PC-9 (cell line): ENCODE measurements around the gene NQO2. TPM values are rescaled to one million over a fixed set of nuclear protein-coding genes. Genes with fewer than 3 reads are reported as not detected.
"Not testable (repeated sequence)": the region's sequence is repeated elsewhere in the genome, so short reads cannot be mapped to it uniquely, and the experiment has no call there.

Experiments used
- BruUV-seq: library from RNA; stranded (reverse); fragments of 400-500 nt; replicated peaks from 2 replicates; lab custom pipeline; 2021; lab: Mats Ljungman, UMichigan
- CTCF ChIA-PET: fragments of 300-600 bp; sonication (Branson Sonifier 250); formaldehyde crosslinking; loops from one replicate; lab custom pipeline; 2022; ENCODE audit warnings: antibody characterized with exemption; lab: Charles Lee
- POLR2A ChIA-PET: fragments of 300-600 bp; sonication (Branson Sonifier 250); formaldehyde crosslinking; loops from one replicate; lab custom pipeline; 2022; ENCODE audit warnings: antibody characterized with exemption; ENCODE audit not compliant: unreplicated experiment; lab: Charles Lee
- DNase-seq, 2 experiments: peaks; one replicate each; pipeline versions ENCODE4 v3.0.0 to v3.0.0-alpha.2; 2015 to 2022; ENCODE audit warnings: mixed read lengths in 1 of 2
- H2AFZ ChIP-seq: fragments of 200-600 bp; sonication (generic); 2 replicates; pipeline ENCODE4 v1.8.1; 2017; ENCODE audit warnings: antibody characterized with exemption
- H3F3A ChIP-seq: fragments of 200-600 bp; sonication (generic); 2 replicates; pipeline ENCODE4 v1.8.1; 2017; ENCODE audit warnings: antibody characterized with exemption, mild to moderate bottlenecking, low read depth; ENCODE audit not compliant: insufficient read depth
- H3K27ac ChIP-seq: fragments of 200-600 bp; sonication (generic); 2 replicates; pipeline ENCODE4 v1.6.1; 2016; ENCODE audit warnings: mixed run types
- H3K27me3 ChIP-seq: fragments of 200-600 bp; sonication (generic); 2 replicates; pipeline ENCODE4 v1.6.1; 2016; ENCODE audit warnings: low read depth, mixed run types; ENCODE audit not compliant: insufficient read depth
- H3K36me3 ChIP-seq: fragments of 200-600 bp; sonication (generic); 2 replicates; pipeline ENCODE4 v1.6.1; 2016; ENCODE audit warnings: low read depth, mixed run types
- H3K4me1 ChIP-seq: fragments of 200-600 bp; sonication (generic); replicated peaks from 2 replicates; pipeline ENCODE4 v1.6.1; 2016; ENCODE audit warnings: mixed run types; ENCODE audit not compliant: insufficient read depth
- H3K4me2 ChIP-seq: fragments of 200-600 bp; sonication (generic); 2 replicates; pipeline ENCODE4 v1.6.1; 2017; ENCODE audit warnings: mixed run types
- H3K4me3 ChIP-seq: fragments of 200-600 bp; sonication (generic); 2 replicates; pipeline ENCODE4 v1.6.1; 2016; ENCODE audit warnings: mixed run types
- H3K79me2 ChIP-seq: fragments of 200-600 bp; sonication (generic); 2 replicates; pipeline ENCODE4 v1.6.1; 2017; ENCODE audit warnings: low read depth, mixed run types
- H3K9me2 ChIP-seq: fragments of 200-600 bp; sonication (generic); 2 replicates; pipeline ENCODE4 v1.8.1; 2017; ENCODE audit warnings: mild to moderate bottlenecking; ENCODE audit not compliant: insufficient read depth
- H3K9me3 ChIP-seq: fragments of 200-600 bp; sonication (generic); 2 replicates; pipeline ENCODE4 v1.8.1; 2016; ENCODE audit warnings: low read depth; ENCODE audit not compliant: insufficient read depth
- H4K20me1 ChIP-seq: fragments of 200-600 bp; sonication (generic); 2 replicates; pipeline ENCODE4 v1.8.1; 2017; ENCODE audit not compliant: insufficient read depth
- EZH2 ChIP-seq: fragments of 200-600 bp; sonication (generic); IDR thresholded peaks from 2 replicates; pipeline ENCODE4 v1.8.0; 2017; ENCODE audit warnings: antibody characterized with exemption, low read depth
- intact Hi-C: fragments of 100-400 bp; cut with micrococcal nuclease; formaldehyde crosslinking; loops from one replicate; pipeline ENCODE4 v1.10.0; 2022; ENCODE audit not compliant: unreplicated experiment
- total RNA-seq: library from RNA; stranded (reverse); gene quantifications from 2 replicates; pipeline ENCODE4 v1.2.3, GENCODE V29; 2021
- TF ChIP-seq, protein P1 (sequence below): fragments of 200-600 bp; sonication (generic); conservative IDR thresholded peaks from 2 replicates; pipeline ENCODE4 v1.6.1; 2017; ENCODE audit warnings: mixed run types, antibody characterized with exemption, mild to moderate bottlenecking, moderate library complexity

Gene NQO2
- total RNA-seq, 1 experiment from 2014 or later = 82.9 TPM

DNA sequence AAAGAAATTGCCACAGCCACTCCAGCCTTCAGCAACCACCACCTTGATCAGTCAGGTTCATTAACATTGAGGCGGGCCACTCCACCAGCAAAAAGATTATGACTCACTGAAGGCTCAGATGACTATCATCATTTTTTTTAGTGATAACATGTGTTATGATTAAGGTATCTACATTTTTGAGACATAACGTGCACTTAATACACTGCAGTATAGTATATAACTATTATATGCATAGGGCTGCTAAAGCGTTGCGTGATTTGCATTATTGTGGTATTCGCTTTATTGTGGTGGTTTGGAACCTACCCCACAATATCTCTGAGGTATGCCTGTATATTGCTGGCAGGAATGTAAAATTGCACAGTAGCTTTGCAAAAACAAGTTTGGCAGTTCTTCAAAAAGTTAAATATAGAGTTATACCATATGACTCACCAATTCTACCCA, 61.8 kb downstream of the NQO2 start:
- BruUV-seq = no TSS peak
- POLR2A ChIA-PET = interaction anchor here (0.6 to 0.7 kb wide), 3 partner anchors 73 to 960 kb away, joined by 3 to 7 read pairs (median 3); no protein-coding TSS in a partner anchor
- CTCF ChIA-PET = interaction anchor here (0.6 kb wide), 1 partner anchor 60 kb away, joined by 7 read pairs; no protein-coding TSS in a partner anchor
- intact Hi-C loops = loop anchor here (2.0 to 10.0 kb wide), 2 partner anchors 39 to 297 kb away; partner anchors contain the start of gene WRNIP1
- Histone ChIP-seq H3K4me1 (peaks cover 13% of the 10 kb centered on the region), H3K79me2 (no peaks in the 10 kb centered on the region), H3K9me3 (no peaks in the 10 kb centered on the region), H4K20me1 (no peaks in the 10 kb centered on the region), H3K9me2 (no peaks in the 10 kb centered on the region), H3K4me2 (peak overlapping the region; percentile 44; the same call in 1 of the 2 replicates), H3K4me3 (no peak overlapping the region; the same call in 1 of the 2 replicates), H3K36me3 (no peaks in the 10 kb centered on the region), H3K27me3 (no peaks in the 10 kb centered on the region), H3K27ac (peak overlapping the region; percentile 42; the same call in 1 of the 2 replicates), H3F3A (peaks cover 15% of the 10 kb centered on the region), H2AFZ (no peak overlapping the region)
- TF ChIP-seq, protein P1, sequence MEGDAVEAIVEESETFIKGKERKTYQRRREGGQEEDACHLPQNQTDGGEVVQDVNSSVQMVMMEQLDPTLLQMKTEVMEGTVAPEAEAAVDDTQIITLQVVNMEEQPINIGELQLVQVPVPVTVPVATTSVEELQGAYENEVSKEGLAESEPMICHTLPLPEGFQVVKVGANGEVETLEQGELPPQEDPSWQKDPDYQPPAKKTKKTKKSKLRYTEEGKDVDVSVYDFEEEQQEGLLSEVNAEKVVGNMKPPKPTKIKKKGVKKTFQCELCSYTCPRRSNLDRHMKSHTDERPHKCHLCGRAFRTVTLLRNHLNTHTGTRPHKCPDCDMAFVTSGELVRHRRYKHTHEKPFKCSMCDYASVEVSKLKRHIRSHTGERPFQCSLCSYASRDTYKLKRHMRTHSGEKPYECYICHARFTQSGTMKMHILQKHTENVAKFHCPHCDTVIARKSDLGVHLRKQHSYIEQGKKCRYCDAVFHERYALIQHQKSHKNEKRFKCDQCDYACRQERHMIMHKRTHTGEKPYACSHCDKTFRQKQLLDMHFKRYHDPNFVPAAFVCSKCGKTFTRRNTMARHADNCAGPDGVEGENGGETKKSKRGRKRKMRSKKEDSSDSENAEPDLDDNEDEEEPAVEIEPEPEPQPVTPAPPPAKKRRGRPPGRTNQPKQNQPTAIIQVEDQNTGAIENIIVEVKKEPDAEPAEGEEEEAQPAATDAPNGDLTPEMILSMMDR = no peak
- no peak for TF ChIP-seq EZH2
- DNase-seq = peak; percentile 68 to 92

DNA sequence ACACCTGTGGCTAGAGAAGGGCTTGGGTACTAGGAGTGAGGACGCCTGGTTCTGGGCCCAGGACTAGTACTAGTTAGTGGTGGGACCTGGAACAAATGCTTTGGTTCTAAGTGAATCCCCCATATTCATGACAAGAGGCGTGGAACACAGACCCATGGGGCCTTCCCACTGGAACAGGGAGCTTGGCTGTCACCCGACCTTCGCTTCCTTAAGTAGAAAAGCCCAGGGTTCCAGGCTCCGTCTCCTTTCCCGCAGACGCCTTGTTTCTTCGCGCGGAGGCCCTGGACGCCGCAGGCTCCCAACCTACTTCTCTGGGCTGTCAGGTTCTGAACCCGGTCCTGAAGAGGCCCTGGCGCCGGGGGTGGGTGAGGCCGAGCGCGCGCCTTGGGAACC, 63.6 kb downstream of the NQO2 start:
- H3K27me3 ChIP-seq, H3K9me3 ChIP-seq, H3K9me2 ChIP-seq, BruUV-seq, DNase-seq, H3K27ac ChIP-seq, H3K36me3 ChIP-seq, H4K20me1 ChIP-seq, H3K79me2 ChIP-seq: not testable (repeated sequence)
- Histone ChIP-seq H3K4me3 (peak overlapping the region; percentile 66; the same call in 1 of the 2 replicates), H3F3A (peaks cover 24% of the 10 kb centered on the region), H3K4me1 (peaks cover 13% of the 10 kb centered on the region), H3K4me2 (peak overlapping the region; percentile 91; the same call in 1 of the 2 replicates), H2AFZ (peak overlapping the region; percentile 82; the same call in 1 of the 2 replicates)
- POLR2A ChIA-PET = interaction anchor here (0.6 to 0.7 kb wide), 2 partner anchors 212 to 272 kb away, joined by 3 to 4 read pairs; no protein-coding TSS in a partner anchor
- intact Hi-C loops = loop anchor here (10.0 kb wide), 1 partner anchor 299 kb away; the partner anchor contains the start of gene WRNIP1
- CTCF ChIA-PET = interaction anchor here (0.5 to 1.0 kb wide), 2 partner anchors 74 to 146 kb away, joined by 3 read pairs; no protein-coding TSS in a partner anchor

DNA sequence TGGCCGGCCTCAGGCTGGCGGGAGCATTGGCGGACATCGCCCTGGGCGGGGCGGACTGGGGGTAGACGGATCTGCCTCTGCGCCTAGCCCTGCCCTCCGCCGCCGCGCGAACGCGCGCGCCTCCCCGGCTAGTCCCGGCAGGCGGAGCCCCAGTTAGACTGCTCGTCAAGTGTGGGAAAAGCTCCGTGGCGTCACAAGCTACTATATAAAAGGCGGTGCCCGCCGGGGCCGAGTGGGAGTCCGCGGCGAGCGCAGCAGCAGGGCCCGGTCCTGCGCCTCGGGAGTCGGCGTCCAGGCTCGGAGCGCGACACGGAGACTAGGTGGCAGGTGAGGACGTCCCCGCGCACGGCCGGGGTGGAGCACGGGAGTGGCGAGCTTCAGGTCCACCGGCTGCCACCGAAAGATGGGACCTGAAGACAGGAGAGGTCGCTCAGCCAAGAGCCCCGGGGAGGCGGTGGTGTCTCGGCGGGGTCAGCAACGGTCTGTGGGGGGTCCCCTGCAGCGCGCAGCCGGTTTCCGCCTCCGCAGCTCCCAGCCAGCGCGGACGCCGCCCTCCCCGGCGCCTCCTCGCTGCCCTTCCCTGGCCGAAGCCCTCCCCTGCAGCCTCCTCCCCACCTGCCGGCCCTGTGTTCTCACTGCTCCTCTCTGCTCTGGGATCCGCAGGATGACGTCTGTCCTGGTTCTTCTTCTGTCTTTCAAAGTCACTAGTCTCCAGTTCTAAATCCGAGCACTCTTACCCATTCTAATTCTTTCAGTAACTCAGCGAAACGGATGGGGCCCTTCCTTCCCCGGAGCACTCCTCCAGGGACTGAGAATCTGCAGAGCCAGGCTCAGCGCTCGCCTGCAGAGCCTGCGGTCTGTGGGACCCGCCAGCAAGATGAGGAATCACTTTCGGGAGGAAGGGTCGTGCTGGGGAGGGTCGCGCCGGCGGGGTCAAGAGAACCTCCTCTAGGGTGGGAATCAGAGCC, 64.3 kb downstream of the NQO2 start:
- Histone ChIP-seq H3K36me3 (no peaks in the 10 kb centered on the region), H3K4me1 (peaks cover 13% of the 10 kb centered on the region), H3K27ac (no peak overlapping the region), H3K9me2 (no peaks in the 10 kb centered on the region), H3K27me3 (no peaks in the 10 kb centered on the region), H3K4me3 (peak overlapping the region; percentile 66), H3K79me2 (no peaks in the 10 kb centered on the region), H3F3A (peaks cover 24% of the 10 kb centered on the region), H2AFZ (peak overlapping the region; percentile 82), H3K4me2 (peak overlapping the region; percentile 91), H3K9me3 (no peaks in the 10 kb centered on the region), H4K20me1 (no peaks in the 10 kb centered on the region)
- no peak for TF ChIP-seq EZH2
- TF ChIP-seq, protein P1 = no peak
- POLR2A ChIA-PET = interaction anchor here (0.5 to 0.7 kb wide), 7 partner anchors 37 to 273 kb away, joined by 3 to 10 read pairs (median 4); partner anchors contain the start of gene SERPINB1
- CTCF ChIA-PET = interaction anchor here (0.5 to 1.0 kb wide), 3 partner anchors 11 to 145 kb away, joined by 3 to 10 read pairs (median 3); no protein-coding TSS in a partner anchor
- intact Hi-C loops = loop anchor here (10.0 kb wide), 1 partner anchor 299 kb away; the partner anchor contains the start of gene WRNIP1
- peak; percentile 63 to 93 for DNase-seq
- BruUV-seq = TSS peak; percentile 24
